Ovary (tissue), 3 donors: ENCODE measurements around the gene CHGA.

ENCODE experiments used
- POLR2A ChIP-seq: fragments of 450-650 bp; IDR thresholded peaks from one replicate; pipeline ENCODE4 v1.6.1; 2017; ENCODE audit warnings: antibody characterized with exemption, mild to moderate bottlenecking, moderate library complexity
- TF ChIP-seq, protein P1 (sequence below), 3 donors: fragments of 450-650 bp in 2 of 3; fragments of 200-600 bp in 1 of 3; IDR thresholded peaks; one replicate each; pipeline versions ENCODE4 v1.5.1 to v1.8.0; 2016 to 2022; ENCODE audit warnings: antibody characterized with exemption in 3 of 3, mild to moderate bottlenecking in 1 of 3
- donor health status: DM: no; HTN: no; CAD: no.

DNA sequence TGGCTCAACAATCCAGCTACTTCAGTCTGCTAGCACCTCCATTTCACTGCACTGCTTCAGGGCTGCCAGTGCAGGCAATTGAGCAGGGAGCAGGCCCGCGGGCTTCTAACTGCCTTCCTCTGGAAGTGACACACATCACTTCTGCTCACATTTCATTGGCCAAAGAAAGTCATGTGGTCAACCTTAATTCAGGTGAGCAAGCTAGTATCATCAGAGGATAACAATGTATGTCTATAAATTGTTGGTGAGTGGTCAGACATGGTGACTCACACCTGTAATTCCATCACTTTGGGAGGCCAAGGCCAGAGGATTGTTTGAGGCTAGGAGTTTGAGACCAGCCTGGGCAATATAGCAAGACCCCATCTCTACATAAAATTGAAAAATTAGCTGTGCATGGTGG lies 22.3 kb upstream of the CHGA start:
- no peak for TF ChIP-seq POLR2A
- TF ChIP-seq, protein P1, sequence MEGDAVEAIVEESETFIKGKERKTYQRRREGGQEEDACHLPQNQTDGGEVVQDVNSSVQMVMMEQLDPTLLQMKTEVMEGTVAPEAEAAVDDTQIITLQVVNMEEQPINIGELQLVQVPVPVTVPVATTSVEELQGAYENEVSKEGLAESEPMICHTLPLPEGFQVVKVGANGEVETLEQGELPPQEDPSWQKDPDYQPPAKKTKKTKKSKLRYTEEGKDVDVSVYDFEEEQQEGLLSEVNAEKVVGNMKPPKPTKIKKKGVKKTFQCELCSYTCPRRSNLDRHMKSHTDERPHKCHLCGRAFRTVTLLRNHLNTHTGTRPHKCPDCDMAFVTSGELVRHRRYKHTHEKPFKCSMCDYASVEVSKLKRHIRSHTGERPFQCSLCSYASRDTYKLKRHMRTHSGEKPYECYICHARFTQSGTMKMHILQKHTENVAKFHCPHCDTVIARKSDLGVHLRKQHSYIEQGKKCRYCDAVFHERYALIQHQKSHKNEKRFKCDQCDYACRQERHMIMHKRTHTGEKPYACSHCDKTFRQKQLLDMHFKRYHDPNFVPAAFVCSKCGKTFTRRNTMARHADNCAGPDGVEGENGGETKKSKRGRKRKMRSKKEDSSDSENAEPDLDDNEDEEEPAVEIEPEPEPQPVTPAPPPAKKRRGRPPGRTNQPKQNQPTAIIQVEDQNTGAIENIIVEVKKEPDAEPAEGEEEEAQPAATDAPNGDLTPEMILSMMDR (IDR thresholded peaks at IDR 0.05): no peak
